Smooth muscle cell (in vitro differentiated cells): ENCODE data around the gene ADAMTS6. TPM values are rescaled to one million over a fixed set of nuclear protein-coding genes. Genes with fewer than 3 reads are reported as not detected.

Experiments used
- DNase-seq: peaks from one replicate; lab custom pipeline; 2025; ENCODE audit not compliant: unreplicated experiment; lab: John Stamatoyannopoulos, UW
- H2AFZ ChIP-seq: fragments of 200-600 bp; sonication (generic); 2 replicates; pipeline ENCODE4 v1.6.0; 2016; ENCODE audit warnings: antibody characterized with exemption, low read depth, mild to moderate bottlenecking
- H3F3A ChIP-seq: fragments of 200-600 bp; sonication (generic); 2 replicates; pipeline ENCODE4 v1.6.0; 2017; ENCODE audit warnings: antibody characterized with exemption, low read depth
- H3K27ac ChIP-seq: fragments of 200-600 bp; sonication (generic); 2 replicates; pipeline ENCODE4 v1.5.1; 2016; ENCODE audit warnings: low read depth, mild to moderate bottlenecking
- H3K27me3 ChIP-seq: fragments of 200-600 bp; sonication (generic); 2 replicates; pipeline ENCODE4 v1.6.1; 2016; ENCODE audit warnings: low read depth, mild to moderate bottlenecking
- H3K36me3 ChIP-seq: fragments of 200-600 bp; sonication (generic); 2 replicates; pipeline ENCODE4 v1.5.1; 2016; ENCODE audit warnings: low read depth
- H3K4me1 ChIP-seq: fragments of 200-600 bp; sonication (generic); 2 replicates; pipeline ENCODE4 v1.5.1; 2016; ENCODE audit warnings: low read depth
- H3K4me2 ChIP-seq: fragments of 200-600 bp; sonication (generic); 2 replicates; pipeline ENCODE4 v1.6.0; 2016; ENCODE audit warnings: mild to moderate bottlenecking
- H3K4me3 ChIP-seq: fragments of 200-600 bp; sonication (generic); 2 replicates; pipeline ENCODE4 v1.5.1; 2016; ENCODE audit warnings: mild to moderate bottlenecking
- H3K79me2 ChIP-seq: fragments of 200-600 bp; sonication (generic); 2 replicates; pipeline ENCODE4 v1.6.0; 2016; ENCODE audit warnings: low read depth, mild to moderate bottlenecking
- H3K9ac ChIP-seq: fragments of 200-600 bp; sonication (generic); 2 replicates; pipeline ENCODE4 v1.6.0; 2016; ENCODE audit warnings: low read depth
- H3K9me3 ChIP-seq: fragments of 200-600 bp; sonication (generic); replicated peaks from 2 replicates; pipeline ENCODE4 v1.5.1; 2016; ENCODE audit warnings: low read depth
- H4K20me1 ChIP-seq: fragments of 200-600 bp; sonication (generic); 2 replicates; pipeline ENCODE4 v1.6.0; 2016; ENCODE audit warnings: low read depth
- WGBS: methylation state at CpG from one replicate; pipeline ENCODE4 v1.1.7; 2016; ENCODE audit warnings: low lambda C conversion rate; 5-methylcytosine and 5-hydroxymethylcytosine counted together
- polyA plus RNA-seq: library from polyadenylated mRNA; unstranded; fragments of >200 nt; fragmentation: Nextera tagmentation; extraction: Ambion mirVana; gene quantifications from 2 replicates; pipeline ENCODE4 v1.2.1, GENCODE V29; 2016
- total RNA-seq: library from RNA; depleted of rRNA; stranded (reverse); fragments of >200 nt; gene quantifications from 2 replicates; pipeline ENCODE4 v1.2.3, GENCODE V29; 2014
- TF ChIP-seq, protein P1 (sequence below): fragments of 200-600 bp; sonication (generic); IDR thresholded peaks from 2 replicates; pipeline ENCODE4 v1.5.1; 2017; ENCODE audit warnings: borderline replicate concordance, mild to moderate bottlenecking, antibody characterized with exemption; ENCODE audit not compliant: insufficient read depth, poor library complexity, severe bottlenecking

ADAMTS6 gene
- total and polyA plus RNA-seq, 2 experiments from 2014 or later, result 5.9 to 111 TPM

DNA sequence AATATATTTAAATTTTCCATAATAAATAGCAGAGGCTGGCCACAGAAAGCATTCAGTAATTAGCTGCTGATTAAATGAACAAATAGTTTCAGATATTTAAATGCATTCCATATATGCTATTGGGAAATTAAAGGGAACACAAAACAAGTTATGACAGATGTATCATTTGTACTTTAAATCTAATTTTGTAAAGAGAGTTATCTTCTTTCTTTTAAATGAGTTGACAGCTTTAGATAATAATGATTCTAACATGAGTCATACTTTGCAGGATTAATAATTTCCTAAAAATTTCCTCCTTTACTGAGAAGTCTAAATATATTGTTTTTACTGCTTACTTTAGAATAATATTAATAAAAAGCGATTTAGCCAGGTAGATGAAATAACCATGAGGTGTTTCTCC lies 320.1 kb downstream of the ADAMTS6 start:
- WGBS, result 94% methylated on average over 1 of the region's 1 CpG
- Histone ChIP-seq H3K9me3 (no peaks in the 10 kb centered on the region), H2AFZ (no peak overlapping the region), H3K4me1 (no peaks in the 10 kb centered on the region), H3K79me2 (no peaks in the 10 kb centered on the region), H3K4me3 (no peak overlapping the region), H3K36me3 (no peaks in the 10 kb centered on the region), H3K9ac (no peak overlapping the region), H3K27me3 (no peaks in the 10 kb centered on the region), H3K4me2 (no peak overlapping the region), H3F3A (peaks cover 5% of the 10 kb centered on the region), H3K27ac (no peak overlapping the region), H4K20me1 (no peaks in the 10 kb centered on the region)
- TF ChIP-seq, protein P1, sequence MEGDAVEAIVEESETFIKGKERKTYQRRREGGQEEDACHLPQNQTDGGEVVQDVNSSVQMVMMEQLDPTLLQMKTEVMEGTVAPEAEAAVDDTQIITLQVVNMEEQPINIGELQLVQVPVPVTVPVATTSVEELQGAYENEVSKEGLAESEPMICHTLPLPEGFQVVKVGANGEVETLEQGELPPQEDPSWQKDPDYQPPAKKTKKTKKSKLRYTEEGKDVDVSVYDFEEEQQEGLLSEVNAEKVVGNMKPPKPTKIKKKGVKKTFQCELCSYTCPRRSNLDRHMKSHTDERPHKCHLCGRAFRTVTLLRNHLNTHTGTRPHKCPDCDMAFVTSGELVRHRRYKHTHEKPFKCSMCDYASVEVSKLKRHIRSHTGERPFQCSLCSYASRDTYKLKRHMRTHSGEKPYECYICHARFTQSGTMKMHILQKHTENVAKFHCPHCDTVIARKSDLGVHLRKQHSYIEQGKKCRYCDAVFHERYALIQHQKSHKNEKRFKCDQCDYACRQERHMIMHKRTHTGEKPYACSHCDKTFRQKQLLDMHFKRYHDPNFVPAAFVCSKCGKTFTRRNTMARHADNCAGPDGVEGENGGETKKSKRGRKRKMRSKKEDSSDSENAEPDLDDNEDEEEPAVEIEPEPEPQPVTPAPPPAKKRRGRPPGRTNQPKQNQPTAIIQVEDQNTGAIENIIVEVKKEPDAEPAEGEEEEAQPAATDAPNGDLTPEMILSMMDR, result no peak
- DNase-seq, result no peak

DNA sequence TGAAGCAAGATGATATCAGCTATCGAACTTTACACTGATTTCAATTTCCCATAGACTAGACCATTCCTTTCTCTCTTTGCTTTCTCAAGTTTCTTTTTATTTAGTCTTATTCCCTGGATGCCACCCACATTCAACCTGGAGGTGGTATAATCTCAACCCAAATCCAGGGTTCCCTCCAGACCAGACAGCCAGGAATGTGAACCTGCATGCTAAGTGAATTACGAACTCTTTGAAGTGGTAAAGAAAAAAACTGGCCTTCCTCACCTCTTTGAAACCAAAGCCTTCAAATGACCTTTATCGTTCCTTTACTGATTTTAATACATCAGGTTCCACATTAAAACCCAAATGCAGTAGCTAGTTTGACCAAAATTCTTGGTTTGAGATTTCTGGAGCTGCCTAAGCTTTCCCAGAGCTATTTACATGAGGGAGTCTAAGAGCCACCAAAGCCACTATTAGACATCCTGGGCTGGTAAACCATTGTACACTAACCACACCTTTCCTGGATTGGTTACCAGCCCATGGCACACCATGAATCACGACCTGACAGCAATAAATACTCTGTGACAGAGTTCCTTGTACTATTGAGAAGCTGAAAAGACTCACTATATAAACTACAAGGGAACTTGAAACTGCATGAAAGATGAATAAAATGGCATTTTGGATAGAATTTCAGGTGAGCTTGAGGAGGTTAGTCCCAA lies 323.7 kb downstream of the ADAMTS6 start:
- no peak overlapping the region for H2AFZ ChIP-seq
- peak overlapping the region; percentile 10 for H3K27ac ChIP-seq
- no peak overlapping the region for H3K4me2 ChIP-seq
- H4K20me1 ChIP-seq, result no peaks in the 10 kb centered on the region
- no peak overlapping the region for H3K9ac ChIP-seq
- TF ChIP-seq, protein P1, result no peak
- no peaks in the 10 kb centered on the region for H3K27me3 ChIP-seq
- H3K79me2 ChIP-seq, result no peaks in the 10 kb centered on the region
- H3K4me1 ChIP-seq, result no peaks in the 10 kb centered on the region
- H3K4me3 ChIP-seq, result no peak overlapping the region
- DNase-seq, result no peak
- H3K36me3 ChIP-seq, result no peaks in the 10 kb centered on the region
- H3F3A ChIP-seq, result peaks cover 3% of the 10 kb centered on the region
- no peaks in the 10 kb centered on the region for H3K9me3 ChIP-seq
- 61% methylated on average over 4 of the region's 4 CpGs for WGBS

DNA sequence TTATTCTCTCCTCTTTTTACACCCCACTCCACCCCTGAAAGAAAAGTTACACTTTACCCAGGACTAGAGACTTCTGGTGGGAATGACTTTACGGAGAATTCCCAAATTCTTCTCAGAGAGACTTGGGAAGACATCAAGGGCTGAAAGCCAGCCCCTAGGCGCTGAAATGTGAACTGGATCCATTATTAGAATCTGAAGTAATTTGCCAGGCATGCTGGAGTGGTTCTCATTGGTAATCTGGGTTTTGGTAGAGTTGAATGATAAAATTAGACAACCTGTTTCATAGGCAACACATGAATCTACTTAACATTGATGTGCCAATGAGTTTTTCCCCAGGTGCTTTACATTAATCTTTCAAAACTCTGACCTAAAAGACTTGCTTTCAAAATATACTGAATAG lies 324.8 kb downstream of the ADAMTS6 start:
- no peaks in the 10 kb centered on the region for H4K20me1 ChIP-seq
- DNase-seq, result no peak
- H3K4me2 ChIP-seq, result no peak overlapping the region
- H3F3A ChIP-seq, result peaks cover 5% of the 10 kb centered on the region
- H3K9me3 ChIP-seq, result no peaks in the 10 kb centered on the region
- no peaks in the 10 kb centered on the region for H3K4me1 ChIP-seq
- no peaks in the 10 kb centered on the region for H3K27me3 ChIP-seq
- H3K79me2 ChIP-seq, result no peaks in the 10 kb centered on the region
- no peak overlapping the region for H3K9ac ChIP-seq
- WGBS, result 92% methylated on average over 2 of the region's 2 CpGs
- no peaks in the 10 kb centered on the region for H3K36me3 ChIP-seq
- H3K4me3 ChIP-seq, result no peak overlapping the region
- no peak overlapping the region for H3K27ac ChIP-seq
- TF ChIP-seq, protein P1, result no peak
- no peak overlapping the region for H2AFZ ChIP-seq

DNA sequence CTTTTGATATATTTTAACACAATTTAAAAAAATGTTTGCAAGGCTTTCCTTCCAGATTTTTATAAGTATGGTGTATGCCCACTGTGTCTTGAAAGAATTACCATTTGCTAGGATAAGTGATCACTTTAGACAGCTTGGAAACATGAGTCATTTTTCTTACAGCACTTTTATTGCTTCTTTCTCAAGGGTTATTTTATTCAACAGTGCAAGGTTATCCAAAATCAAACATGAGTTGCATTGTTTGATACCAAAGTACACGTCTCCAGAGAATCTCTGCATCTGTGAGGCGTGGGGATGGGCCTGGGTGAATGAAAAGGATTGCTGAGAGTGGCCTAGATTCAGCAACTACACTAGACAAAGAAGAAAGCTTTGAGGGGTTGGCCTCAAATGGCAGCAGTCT lies 329.6 kb downstream of the ADAMTS6 start:
- H3K27ac ChIP-seq, result peak overlapping the region; percentile 40
- TF ChIP-seq, protein P1, result no peak
- no peaks in the 10 kb centered on the region for H4K20me1 ChIP-seq
- H3K4me3 ChIP-seq, result no peak overlapping the region
- peaks cover 12% of the 10 kb centered on the region for H3F3A ChIP-seq
- 63% methylated on average over 2 of the region's 2 CpGs for WGBS
- no peaks in the 10 kb centered on the region for H3K9me3 ChIP-seq
- peak overlapping the region; percentile 29 for H3K4me2 ChIP-seq
- no peak for DNase-seq
- no peak overlapping the region for H3K9ac ChIP-seq
- H2AFZ ChIP-seq, result no peak overlapping the region
- no peaks in the 10 kb centered on the region for H3K4me1 ChIP-seq
- no peaks in the 10 kb centered on the region for H3K36me3 ChIP-seq
- H3K79me2 ChIP-seq, result no peaks in the 10 kb centered on the region
- H3K27me3 ChIP-seq, result no peaks in the 10 kb centered on the region
